Nephron (organoid): ENCODE results near the gene TIGD3.
A peak's percentile ranks its signal among the peaks of the same experiment; 100 is the strongest.

Source experiments
- H3K27ac Mint-ChIP-seq, 3 experiments: 2 replicates each; pipeline ENCODE4 v1.8.0; 2020; ENCODE audit warnings: mixed read lengths in 3 of 3, mild to moderate bottlenecking in 2 of 3, moderate library complexity in 1 of 3
- H3K27me3 Mint-ChIP-seq: 2 replicates; pipeline ENCODE4 v1.8.0; 2021; ENCODE audit warnings: low read depth, mild to moderate bottlenecking, moderate library complexity, mixed read lengths
- H3K36me3 Mint-ChIP-seq: 2 replicates; pipeline ENCODE4 v1.8.0; 2020; ENCODE audit warnings: low read depth, mixed read lengths
- H3K4me1 Mint-ChIP-seq: 2 replicates; pipeline ENCODE4 v1.8.0; 2020; ENCODE audit warnings: mixed read lengths
- H3K4me3 Mint-ChIP-seq, 3 experiments: 2 replicates each; pipeline ENCODE4 v1.8.0; 2020; ENCODE audit warnings: mild to moderate bottlenecking in 3 of 3, mixed read lengths in 3 of 3, moderate library complexity in 2 of 3
- H3K9me3 Mint-ChIP-seq: 2 replicates; pipeline ENCODE4 v1.8.0; 2020; ENCODE audit warnings: mixed read lengths
- CTCF ChIP-seq, 3 experiments: fragments of 200-600 bp; sonication (generic); IDR thresholded peaks; one replicate each; pipeline ENCODE4 v1.5.0; 2021; ENCODE audit warnings: antibody characterized with exemption in 3 of 3; ENCODE audit not compliant: unreplicated experiment in 3 of 3

Gene TIGD3

GRCh38 chr11:65363770-65364169 lies 9.2 kb downstream of the TIGD3 start:
- H3K9me3 Mint-ChIP-seq, result no peaks in the 10 kb centered on the region
- TF ChIP-seq CTCF (IDR thresholded peaks at IDR 0.05; ENCODE audit: unreplicated experiment in 3 of 3), result no peak
- H3K4me1 Mint-ChIP-seq, result peaks cover 6% of the 10 kb centered on the region
- no peak overlapping the region for H3K4me3 Mint-ChIP-seq
- H3K27ac Mint-ChIP-seq, result no peak overlapping the region
- H3K27me3 Mint-ChIP-seq, result peaks cover 7% of the 10 kb centered on the region
- no peaks in the 10 kb centered on the region for H3K36me3 Mint-ChIP-seq

GRCh38 chr11:65366340-65366773 lies 11.8 kb downstream of the TIGD3 start:
- Mint-ChIP-seq H3K27ac (peak overlapping the region in 2 of 3 experiments; percentile 24 to 32), H3K36me3 (no peaks in the 10 kb centered on the region), H3K4me3 (no peak overlapping the region), H3K9me3 (no peaks in the 10 kb centered on the region), H3K4me1 (peaks cover 14% of the 10 kb centered on the region), H3K27me3 (peaks cover 11% of the 10 kb centered on the region)
- peak; percentile 69 to 83 (median 73) for TF ChIP-seq CTCF (IDR thresholded peaks at IDR 0.05; ENCODE audit: unreplicated experiment in 3 of 3)

- H3K4me1 Mint-ChIP-seq, result peaks cover 14% of the 10 kb centered on the region
- H3K36me3 Mint-ChIP-seq, result no peaks in the 10 kb centered on the region
- H3K27me3 Mint-ChIP-seq, result peaks cover 21% of the 10 kb centered on the region
- H3K4me3 Mint-ChIP-seq, result no peak overlapping the region
- TF ChIP-seq CTCF (IDR thresholded peaks at IDR 0.05; ENCODE audit: unreplicated experiment in 3 of 3), result no peak
- H3K9me3 Mint-ChIP-seq, result no peaks in the 10 kb centered on the region
- H3K27ac Mint-ChIP-seq, result peak overlapping the region in 1 of 3 experiments; percentile 1
Observed at GRCh38 chr11:65370659-65371049, 16.1 kb downstream of the TIGD3 start.

GRCh38 chr11:65373839-65374580 lies 19.5 kb downstream of the TIGD3 start:
- no peaks in the 10 kb centered on the region for H3K9me3 Mint-ChIP-seq
- H3K4me3 Mint-ChIP-seq, result no peak overlapping the region
- TF ChIP-seq CTCF (IDR thresholded peaks at IDR 0.05; ENCODE audit: unreplicated experiment in 3 of 3), result no peak
- no peaks in the 10 kb centered on the region for H3K36me3 Mint-ChIP-seq
- peaks cover 17% of the 10 kb centered on the region for H3K27me3 Mint-ChIP-seq
- peak overlapping the region in 1 of 3 experiments; percentile 58 for H3K27ac Mint-ChIP-seq
- H3K4me1 Mint-ChIP-seq, result peaks cover 8% of the 10 kb centered on the region

- Mint-ChIP-seq H3K27me3 (peaks cover 17% of the 10 kb centered on the region), H3K27ac (peak overlapping the region in 1 of 3 experiments; percentile 56), H3K9me3 (no peaks in the 10 kb centered on the region), H3K4me1 (peaks cover 8% of the 10 kb centered on the region), H3K36me3 (no peaks in the 10 kb centered on the region), H3K4me3 (no peak overlapping the region)
- TF ChIP-seq CTCF (IDR thresholded peaks at IDR 0.05; ENCODE audit: unreplicated experiment in 3 of 3), result no peak
Observed at GRCh38 chr11:65375012-65375411, 20.5 kb downstream of the TIGD3 start.
